ENCODE data around the gene TRPM5.
A peak's percentile ranks its signal among the peaks of the same experiment; 100 is the strongest.

Gene TRPM5

GRCh38 chr11:2447951-2448650 lies 3.8 kb upstream of the TRPM5 start:
- POLR2A ChIA-PET = no interaction called here
- CTCF ChIA-PET = no interaction called here
- no peak for TF ChIP-seq CTCF (IDR thresholded peaks at IDR 0.05; ENCODE audit: control extremely low read depth, extremely low read depth, low read depth, missing control alignments)
- no peak for DNase-seq (ENCODE audit: extremely low spot score)

- POLR2A ChIA-PET = no interaction called here
- no peak for DNase-seq (ENCODE audit: extremely low spot score)
- TF ChIP-seq CTCF (IDR thresholded peaks at IDR 0.05; ENCODE audit: control extremely low read depth, extremely low read depth, low read depth, missing control alignments) = no peak
- CTCF ChIA-PET = no interaction called here
Observed at GRCh38 chr11:2447253-2447950, 3.1 kb upstream of the TRPM5 start.

- no peak for DNase-seq (ENCODE audit: extremely low spot score)
- no peak for TF ChIP-seq CTCF (IDR thresholded peaks at IDR 0.05; ENCODE audit: control extremely low read depth, extremely low read depth, low read depth, missing control alignments)
- POLR2A ChIA-PET = no interaction called here
- CTCF ChIA-PET = no interaction called here
Observed at GRCh38 chr11:2446590-2447252, 2.4 kb upstream of the TRPM5 start.

GRCh38 chr11:2445746-2446551 lies 1.6 kb upstream of the TRPM5 start:
- TF ChIP-seq CTCF (IDR thresholded peaks at IDR 0.05; ENCODE audit: control extremely low read depth, extremely low read depth, low read depth, missing control alignments) = no peak
- ChIA-PET POLR2A (no interaction called here), CTCF (no interaction called here)
- DNase-seq (ENCODE audit: extremely low spot score) = no peak

- CTCF ChIA-PET = no interaction called here
- peak; percentile 67 for DNase-seq (ENCODE audit: extremely low spot score)
- POLR2A ChIA-PET = no interaction called here
- no peak for TF ChIP-seq CTCF (IDR thresholded peaks at IDR 0.05; ENCODE audit: control extremely low read depth, extremely low read depth, low read depth, missing control alignments)
Observed at GRCh38 chr11:2444821-2445745, 769 bp upstream of the TRPM5 start, which contains the start of gene KCNQ1. Gene KCNQ1 (plus strand): TSS chr11:2445008. CDS start chr11:2445099, 91 bp downstream.
